HepG2 (cell line): ENCODE data around the gene SNAPC3. TPM values are rescaled to one million over a fixed set of nuclear protein-coding genes. Genes with fewer than 3 reads are reported as not detected.

Experiments
- ATAC-seq: fragments of 200-7000 bp; cut with Tn5 transposase; 3 replicates; pipeline ENCODE4 v1.9.1; 2020; ENCODE audit warnings: mild to moderate bottlenecking, moderate library complexity
- BruUV-seq: library from RNA; stranded (reverse); fragments of 400-500 nt; replicated peaks from 2 replicates; lab custom pipeline; 2021; lab: Mats Ljungman, UMichigan
- CTCF ChIA-PET: fragments of 300-600 bp; formaldehyde crosslinking; extraction: SDS; loops from one replicate; lab custom pipeline; 2021; ENCODE audit warnings: low total read pairs, inconsistent platforms, low intra/inter-chr PET ratio; lab: Yijun Ruan, JAX
- POLR2A ChIA-PET: fragments of 350-600 bp; sonication (Branson Sonifier 250); formaldehyde crosslinking; loops from one replicate; lab custom pipeline; 2020; ENCODE audit warnings: antibody characterized with exemption, inconsistent platforms; lab: Yijun Ruan, JAX
- DNase-seq: peaks from one replicate; pipeline ENCODE4 v3.0.0-alpha.2; 2015; ENCODE audit warnings: low spot score
- FAIRE-seq: peaks from 3 replicates; lab custom pipeline; 2011; peaks lifted over from hg19 to GRCh38; lab: Jason Lieb, UNC
- H2AFZ ChIP-seq: one replicate; pipeline ENCODE4 v1.6.1; 2011; ENCODE audit warnings: low read length, inconsistent platforms
- H3K27ac ChIP-seq: fragments of 300-600 bp; 3 replicates; pipeline ENCODE4 v1.8.0; 2011; ENCODE audit warnings: mixed run types, mild to moderate bottlenecking, mixed read lengths, low read length, inconsistent platforms; ENCODE audit not compliant: insufficient read depth; ENCODE audit errors: extremely low read length
- H3K27me3 ChIP-seq, 2 experiments: fragments of 200-600 bp in 1 of 2; 2 replicates in 1 of 2; 3 replicates in 1 of 2; pipeline versions ENCODE4 v1.6.0 to v1.8.0; 2011; ENCODE audit warnings: low read length in 2 of 2, mild to moderate bottlenecking in 2 of 2, moderate library complexity in 2 of 2, inconsistent platforms in 1 of 2; ENCODE audit not compliant: insufficient read depth in 2 of 2, control insufficient read depth in 1 of 2
- H3K36me3 ChIP-seq, 2 experiments: fragments of 200-600 bp in 1 of 2; replicated peaks in 1 of 2; 2 replicates in 1 of 2; 3 replicates in 1 of 2; pipeline versions ENCODE4 v1.5.1 to v1.8.0; 2011; ENCODE audit warnings: low read length in 2 of 2, inconsistent platforms in 1 of 2; ENCODE audit not compliant: insufficient read depth in 2 of 2, control insufficient read depth in 1 of 2
- H3K4me1 ChIP-seq: 2 replicates; pipeline ENCODE4 v1.5.1; 2012; ENCODE audit warnings: low read length, inconsistent platforms; ENCODE audit not compliant: insufficient read depth
- H3K4me2 ChIP-seq: 2 replicates; pipeline ENCODE4 v1.6.0; 2011; ENCODE audit warnings: low read depth, low read length, inconsistent platforms
- H3K4me3 ChIP-seq, 3 experiments: fragments of 200-600 bp in 1 of 3; sonication (generic), shearing (Covaris generic) in 1 of 3; replicated peaks in 1 of 3; 2 replicates each; pipeline ENCODE4 v1.5.1; 2011 to 2016; ENCODE audit warnings: low read length in 3 of 3, inconsistent platforms in 2 of 3, low read depth in 2 of 3, mild to moderate bottlenecking in 2 of 3, control low read depth in 1 of 3, mixed read lengths in 1 of 3; ENCODE audit not compliant: insufficient read depth in 1 of 3
- H3K79me2 ChIP-seq: one replicate; pipeline ENCODE4 v1.6.1; 2011; ENCODE audit warnings: low read length, inconsistent platforms; ENCODE audit not compliant: insufficient read depth
- H3K9ac ChIP-seq: 2 replicates; pipeline ENCODE4 v1.6.0; 2011; ENCODE audit warnings: mild to moderate bottlenecking, low read depth, low read length, inconsistent platforms; ENCODE audit not compliant: insufficient read depth
- H3K9me3 ChIP-seq: 2 replicates; pipeline ENCODE4 v1.5.1; 2012; ENCODE audit warnings: mild to moderate bottlenecking, low read length
- H4K20me1 ChIP-seq: 2 replicates; pipeline ENCODE4 v1.6.0; 2011; ENCODE audit warnings: inconsistent platforms, mild to moderate bottlenecking, low read length, moderate library complexity; ENCODE audit not compliant: insufficient read depth
- ATRX ChIP-seq: sonication (generic); formaldehyde crosslinking; IDR thresholded peaks from 2 replicates; pipeline ENCODE4 v1.4.0; 2020; ENCODE audit warnings: missing genetic modification reagents, borderline replicate concordance
- FOXA3 ChIP-seq: IDR thresholded peaks from 2 replicates; pipeline ENCODE4 v1.6.1; 2016; ENCODE audit warnings: missing genetic modification reagents, missing compliant biosample characterization
- PHF8 ChIP-seq: sonication (generic); formaldehyde crosslinking; IDR thresholded peaks from 2 replicates; pipeline ENCODE4 v1.5.0; 2020; ENCODE audit warnings: missing genetic modification reagents
- POLR2G ChIP-seq: fragments of 200-400 bp; formaldehyde crosslinking; IDR thresholded peaks from 2 replicates; pipeline ENCODE4 v1.6.1; 2018; ENCODE audit warnings: mild to moderate bottlenecking, low read depth, low read length, moderate library complexity
- REL ChIP-seq: sonication (generic); formaldehyde crosslinking; conservative IDR thresholded peaks from 2 replicates; pipeline ENCODE4 v1.8.0; 2022; ENCODE audit warnings: mild to moderate bottlenecking, missing genetic modification reagents, moderate library complexity
- SATB2 ChIP-seq: sonication (generic); formaldehyde crosslinking; IDR thresholded peaks from 2 replicates; pipeline ENCODE4 v1.5.0; 2020; ENCODE audit warnings: missing genetic modification reagents
- SCMH1 ChIP-seq: sonication (generic); formaldehyde crosslinking; IDR thresholded peaks from 2 replicates; pipeline ENCODE4 v1.9.0; 2021; ENCODE audit warnings: missing genetic modification reagents, mild to moderate bottlenecking, borderline replicate concordance
- ZFP62 ChIP-seq: sonication (generic); formaldehyde crosslinking; IDR thresholded peaks from 2 replicates; pipeline ENCODE4 v1.4.0; 2020; ENCODE audit warnings: missing genetic modification reagents
- ZNF484 ChIP-seq: sonication (generic); formaldehyde crosslinking; IDR thresholded peaks from 2 replicates; pipeline ENCODE4 v1.5.1; 2020; ENCODE audit warnings: mild to moderate bottlenecking, low read depth, missing genetic modification reagents, borderline replicate concordance
- ZNF572 ChIP-seq: sonication (generic); formaldehyde crosslinking; IDR thresholded peaks from 2 replicates; pipeline ENCODE4 v1.5.1; 2020; ENCODE audit warnings: mild to moderate bottlenecking, missing genetic modification reagents
- ZNF674 ChIP-seq: sonication (generic); formaldehyde crosslinking; IDR thresholded peaks from 2 replicates; pipeline ENCODE4 v1.5.0; 2020; ENCODE audit warnings: low read depth, mild to moderate bottlenecking, missing genetic modification reagents
- WGBS: methylation state at CpG from one replicate; pipeline ENCODE4 v1.1.6; 2017; ENCODE audit warnings: low lambda C conversion rate; 5-methylcytosine and 5-hydroxymethylcytosine counted together
- in situ Hi-C: cut with HindIII; loops from 2 replicates; pipeline ENCODE4 v1.10.0; 2017; ENCODE audit warnings: low pct_unique_long_range_greater_than_20kb; ENCODE audit not compliant: extremely low pct_ligation_motif_present
- intact Hi-C: fragments of 100-400 bp; cut with micrococcal nuclease; formaldehyde crosslinking; loops from one replicate; pipeline ENCODE4 v1.10.0; 2022; ENCODE audit not compliant: unreplicated experiment
- polyA plus RNA-seq, 8 experiments: library from polyadenylated mRNA; depleted of rRNA in 3 of 8; stranded (reverse) in 7 of 8; unstranded in 1 of 8; fragments of >200 nt; fragmentation: Illumina TruSeq in 4 of 8; extraction: Trizol in 4 of 8; gene quantifications; 2 replicates each; pipeline versions ENCODE4 v1.2.1 to v1.2.3, GENCODE V29; 2011 to 2016; ENCODE audit warnings: low read depth in 4 of 8, missing spikeins in 1 of 8, mixed read lengths in 1 of 8; ENCODE audit not compliant: insufficient read depth in 1 of 8
- total RNA-seq, 5 experiments: library from RNA; depleted of rRNA; stranded (reverse); fragments of >200 nt; fragmentation: Illumina TruSeq; extraction: Trizol; gene quantifications; 2 replicates each; pipeline ENCODE4 v1.2.3, GENCODE V29; 2016; ENCODE audit warnings: low read depth in 1 of 5
- TF ChIP-seq, protein P1 (sequence below): sonication (generic); formaldehyde crosslinking; conservative IDR thresholded peaks from 2 replicates; pipeline ENCODE4 v1.8.1; 2023; ENCODE audit warnings: missing genetic modification reagents
- TF ChIP-seq, protein P2 (sequence below): sonication (generic); formaldehyde crosslinking; IDR thresholded peaks from 2 replicates; pipeline ENCODE4 v1.8.0; 2022; ENCODE audit warnings: low read depth, missing genetic modification reagents
- TF ChIP-seq, protein P3 (sequence below): sonication (generic); formaldehyde crosslinking; IDR thresholded peaks from 2 replicates; pipeline ENCODE4 v1.5.0; 2020; ENCODE audit warnings: mild to moderate bottlenecking, missing genetic modification reagents, borderline replicate concordance
- TF ChIP-seq, protein P4 (sequence below): sonication (generic); formaldehyde crosslinking; IDR thresholded peaks from 2 replicates; pipeline ENCODE4 v1.5.0; 2020; ENCODE audit warnings: mild to moderate bottlenecking, missing genetic modification reagents
- TF ChIP-seq, protein P5 (sequence below): sonication (generic); formaldehyde crosslinking; IDR thresholded peaks from 2 replicates; pipeline ENCODE4 v1.8.1; 2023; ENCODE audit warnings: missing genetic modification reagents, inconsistent platforms, borderline replicate concordance

Gene SNAPC3
- total and polyA plus RNA-seq, 2 of the 13 experiments (the other 11 are each of a cell fraction or from before 2014, with no cell fraction given), result 25.6 to 26.0 TPM

DNA sequence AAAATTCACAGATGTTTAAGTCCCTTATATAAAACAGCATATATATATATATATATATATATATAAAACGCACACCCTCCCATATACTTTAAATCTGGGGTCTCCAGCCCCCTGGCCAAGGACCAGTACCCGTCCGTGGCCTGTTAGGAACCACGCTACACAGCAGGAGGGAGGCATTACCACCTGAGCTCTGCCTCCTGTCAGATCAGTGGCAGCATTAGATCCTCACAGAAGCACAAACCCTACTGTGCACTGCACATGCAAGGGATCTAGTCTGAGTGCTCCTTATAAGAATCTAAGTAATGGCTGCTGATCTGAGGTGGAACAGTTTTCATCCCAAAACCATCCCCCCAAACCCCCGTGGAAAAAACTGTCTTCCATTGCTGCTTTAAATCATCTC is 79.1 kb downstream of the SNAPC3 start:
- no peaks in the 10 kb centered on the region for H3K4me1 ChIP-seq
- in situ Hi-C loops (no loop called here), intact Hi-C loops (no loop called here)
- H3K27ac ChIP-seq, result no peak overlapping the region
- no peaks in the 10 kb centered on the region for H3K27me3 ChIP-seq
- ChIA-PET CTCF (no interaction called here), POLR2A (no interaction called here)
- peaks cover 5% of the 10 kb centered on the region for H3K79me2 ChIP-seq
- whole genome bisulfite sequencing, result 96% methylated on average over 5 of the region's 5 CpGs
- no peaks in the 10 kb centered on the region for H4K20me1 ChIP-seq
- no peak for DNase-seq
- H3K4me2 ChIP-seq, result no peak overlapping the region
- no peak overlapping the region for H3K9ac ChIP-seq
- H3K4me3 ChIP-seq, result no peak overlapping the region
- no peak for FAIRE-seq
- ATAC-seq, result no peak
- H3K36me3 ChIP-seq, result peaks cover 1 to 29% of the 10 kb centered on the region in 2 experiments
- no TSS peak for BruUV-seq
- no peaks in the 10 kb centered on the region for H3K9me3 ChIP-seq
- H2AFZ ChIP-seq, result no peak overlapping the region
- TF ChIP-seq ZNF484, result no peak
- TF ChIP-seq, protein P1, sequence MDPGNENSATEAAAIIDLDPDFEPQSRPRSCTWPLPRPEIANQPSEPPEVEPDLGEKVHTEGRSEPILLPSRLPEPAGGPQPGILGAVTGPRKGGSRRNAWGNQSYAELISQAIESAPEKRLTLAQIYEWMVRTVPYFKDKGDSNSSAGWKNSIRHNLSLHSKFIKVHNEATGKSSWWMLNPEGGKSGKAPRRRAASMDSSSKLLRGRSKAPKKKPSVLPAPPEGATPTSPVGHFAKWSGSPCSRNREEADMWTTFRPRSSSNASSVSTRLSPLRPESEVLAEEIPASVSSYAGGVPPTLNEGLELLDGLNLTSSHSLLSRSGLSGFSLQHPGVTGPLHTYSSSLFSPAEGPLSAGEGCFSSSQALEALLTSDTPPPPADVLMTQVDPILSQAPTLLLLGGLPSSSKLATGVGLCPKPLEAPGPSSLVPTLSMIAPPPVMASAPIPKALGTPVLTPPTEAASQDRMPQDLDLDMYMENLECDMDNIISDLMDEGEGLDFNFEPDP, result no peak
- TF ChIP-seq, protein P2, sequence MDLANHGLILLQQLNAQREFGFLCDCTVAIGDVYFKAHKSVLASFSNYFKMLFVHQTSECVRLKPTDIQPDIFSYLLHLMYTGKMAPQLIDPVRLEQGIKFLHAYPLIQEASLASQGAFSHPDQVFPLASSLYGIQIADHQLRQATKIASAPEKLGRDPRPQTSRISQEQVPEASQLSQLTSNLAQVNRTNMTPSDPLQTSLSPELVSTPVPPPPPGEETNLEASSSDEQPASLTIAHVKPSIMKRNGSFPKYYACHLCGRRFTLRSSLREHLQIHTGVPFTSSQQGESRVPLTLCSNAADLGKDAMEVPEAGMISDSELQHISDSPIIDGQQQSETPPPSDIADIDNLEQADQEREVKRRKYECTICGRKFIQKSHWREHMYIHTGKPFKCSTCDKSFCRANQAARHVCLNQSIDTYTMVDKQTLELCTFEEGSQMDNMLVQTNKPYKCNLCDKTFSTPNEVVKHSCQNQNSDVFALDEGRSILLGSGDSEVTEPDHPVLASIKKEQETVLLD (CRISPR knock-in tag), result no peak
- TF ChIP-seq ATRX (CRISPR knock-in tag), result no peak
- TF ChIP-seq PHF8 (CRISPR knock-in tag), result no peak
- TF ChIP-seq, protein P3, sequence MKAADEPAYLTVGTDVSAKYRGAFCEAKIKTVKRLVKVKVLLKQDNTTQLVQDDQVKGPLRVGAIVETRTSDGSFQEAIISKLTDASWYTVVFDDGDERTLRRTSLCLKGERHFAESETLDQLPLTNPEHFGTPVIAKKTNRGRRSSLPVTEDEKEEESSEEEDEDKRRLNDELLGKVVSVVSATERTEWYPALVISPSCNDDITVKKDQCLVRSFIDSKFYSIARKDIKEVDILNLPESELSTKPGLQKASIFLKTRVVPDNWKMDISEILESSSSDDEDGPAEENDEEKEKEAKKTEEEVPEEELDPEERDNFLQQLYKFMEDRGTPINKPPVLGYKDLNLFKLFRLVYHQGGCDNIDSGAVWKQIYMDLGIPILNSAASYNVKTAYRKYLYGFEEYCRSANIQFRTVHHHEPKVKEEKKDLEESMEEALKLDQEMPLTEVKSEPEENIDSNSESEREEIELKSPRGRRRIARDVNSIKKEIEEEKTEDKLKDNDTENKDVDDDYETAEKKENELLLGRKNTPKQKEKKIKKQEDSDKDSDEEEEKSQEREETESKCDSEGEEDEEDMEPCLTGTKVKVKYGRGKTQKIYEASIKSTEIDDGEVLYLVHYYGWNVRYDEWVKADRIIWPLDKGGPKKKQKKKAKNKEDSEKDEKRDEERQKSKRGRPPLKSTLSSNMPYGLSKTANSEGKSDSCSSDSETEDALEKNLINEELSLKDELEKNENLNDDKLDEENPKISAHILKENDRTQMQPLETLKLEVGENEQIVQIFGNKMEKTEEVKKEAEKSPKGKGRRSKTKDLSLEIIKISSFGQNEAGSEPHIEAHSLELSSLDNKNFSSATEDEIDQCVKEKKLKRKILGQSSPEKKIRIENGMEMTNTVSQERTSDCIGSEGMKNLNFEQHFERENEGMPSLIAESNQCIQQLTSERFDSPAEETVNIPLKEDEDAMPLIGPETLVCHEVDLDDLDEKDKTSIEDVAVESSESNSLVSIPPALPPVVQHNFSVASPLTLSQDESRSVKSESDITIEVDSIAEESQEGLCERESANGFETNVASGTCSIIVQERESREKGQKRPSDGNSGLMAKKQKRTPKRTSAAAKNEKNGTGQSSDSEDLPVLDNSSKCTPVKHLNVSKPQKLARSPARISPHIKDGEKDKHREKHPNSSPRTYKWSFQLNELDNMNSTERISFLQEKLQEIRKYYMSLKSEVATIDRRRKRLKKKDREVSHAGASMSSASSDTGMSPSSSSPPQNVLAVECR, result no peak
- TF ChIP-seq, protein P4, sequence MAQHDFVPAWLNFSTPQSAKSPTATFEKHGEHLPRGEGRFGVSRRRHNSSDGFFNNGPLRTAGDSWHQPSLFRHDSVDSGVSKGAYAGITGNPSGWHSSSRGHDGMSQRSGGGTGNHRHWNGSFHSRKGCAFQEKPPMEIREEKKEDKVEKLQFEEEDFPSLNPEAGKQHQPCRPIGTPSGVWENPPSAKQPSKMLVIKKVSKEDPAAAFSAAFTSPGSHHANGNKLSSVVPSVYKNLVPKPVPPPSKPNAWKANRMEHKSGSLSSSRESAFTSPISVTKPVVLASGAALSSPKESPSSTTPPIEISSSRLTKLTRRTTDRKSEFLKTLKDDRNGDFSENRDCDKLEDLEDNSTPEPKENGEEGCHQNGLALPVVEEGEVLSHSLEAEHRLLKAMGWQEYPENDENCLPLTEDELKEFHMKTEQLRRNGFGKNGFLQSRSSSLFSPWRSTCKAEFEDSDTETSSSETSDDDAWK (CRISPR knock-in tag), result no peak
- TF ChIP-seq REL (CRISPR knock-in tag), result no peak
- TF ChIP-seq SCMH1 (CRISPR knock-in tag), result no peak
- no peak for TF ChIP-seq ZNF674
- TF ChIP-seq, protein P5, sequence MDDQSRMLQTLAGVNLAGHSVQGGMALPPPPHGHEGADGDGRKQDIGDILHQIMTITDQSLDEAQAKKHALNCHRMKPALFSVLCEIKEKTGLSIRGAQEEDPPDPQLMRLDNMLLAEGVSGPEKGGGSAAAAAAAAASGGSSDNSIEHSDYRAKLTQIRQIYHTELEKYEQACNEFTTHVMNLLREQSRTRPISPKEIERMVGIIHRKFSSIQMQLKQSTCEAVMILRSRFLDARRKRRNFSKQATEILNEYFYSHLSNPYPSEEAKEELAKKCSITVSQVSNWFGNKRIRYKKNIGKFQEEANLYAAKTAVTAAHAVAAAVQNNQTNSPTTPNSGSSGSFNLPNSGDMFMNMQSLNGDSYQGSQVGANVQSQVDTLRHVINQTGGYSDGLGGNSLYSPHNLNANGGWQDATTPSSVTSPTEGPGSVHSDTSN (CRISPR knock-in tag), result no peak
- no peak for TF ChIP-seq SATB2 (CRISPR knock-in tag)
- no peak for TF ChIP-seq POLR2G
- no peak for TF ChIP-seq ZFP62 (CRISPR knock-in tag)
- TF ChIP-seq ZNF572, result no peak
- no peak for TF ChIP-seq FOXA3 (CRISPR knock-in tag)
